ENCODE measurements around the gene KDM4C.

- no peak for TF ChIP-seq CTCF (IDR thresholded peaks at IDR 0.05; ENCODE audit: borderline replicate concordance, extremely low read depth, low read length, poor library complexity, severe bottlenecking)
- no peak for TF ChIP-seq EZH2 (IDR thresholded peaks at IDR 0.05; ENCODE audit: borderline replicate concordance, low read depth, low read length, severe bottlenecking)
Observed at GRCh38 chr9:6777213-6777902, 19.6 kb downstream of the KDM4C start.

All from DND-41 (cell line).